Suprapubic skin (tissue), 4 donors: Measurements from ENCODE around the gene SH3BP1.

ENCODE experiments used
- CTCF ChIP-seq, 2 donors: fragments of 200-600 bp in 1 of 2; fragments of 450-650 bp in 1 of 2; sonication (generic) in 1 of 2; IDR thresholded peaks; one replicate each; pipeline ENCODE4 v1.5.1; 2016 to 2019; ENCODE audit warnings: antibody characterized with exemption in 2 of 2, mild to moderate bottlenecking in 1 of 2, moderate library complexity in 1 of 2
- EP300 ChIP-seq: sonication (generic); formaldehyde crosslinking; IDR thresholded peaks from one replicate; pipeline ENCODE4 v1.6.1; 2017; ENCODE audit warnings: antibody characterized with exemption
- POLR2A ChIP-seq, 2 donors: fragments of 450-650 bp; IDR thresholded peaks; one replicate each; pipeline ENCODE4 v1.6.1; 2017; ENCODE audit warnings: antibody characterized with exemption in 2 of 2, mild to moderate bottlenecking in 2 of 2, moderate library complexity in 2 of 2
- POLR2AphosphoS5 ChIP-seq, 3 donors: sonication (generic); formaldehyde crosslinking; IDR thresholded peaks; one replicate each; pipeline ENCODE4 v1.6.1; 2017; ENCODE audit warnings: antibody characterized with exemption in 3 of 3

GRCh38 chr22:37703906-37704305 lies 64.4 kb downstream of the SH3BP1 start:
- TF ChIP-seq CTCF (IDR thresholded peaks at IDR 0.05): no peak
- no peak for TF ChIP-seq POLR2A (IDR thresholded peaks at IDR 0.05)
- TF ChIP-seq POLR2AphosphoS5 (IDR thresholded peaks at IDR 0.05): no peak
- TF ChIP-seq EP300: no peak
